H9 (cell line): ENCODE measurements around the gene COLEC12. TPM values are rescaled to one million over a fixed set of nuclear protein-coding genes. Genes with fewer than 3 reads are reported as not detected.

Experiments used
- DNase-seq: peaks from one replicate; pipeline ENCODE4 v3.0.0-alpha.2; 2017
- H2AFZ ChIP-seq: one replicate; pipeline ENCODE4 v1.6.1; 2013; ENCODE audit warnings: mild to moderate bottlenecking, low read length, control low read depth, moderate library complexity
- H2AK5ac ChIP-seq: 2 replicates; pipeline ENCODE4 v1.6.1; 2013; ENCODE audit warnings: low read length, control low read depth, mixed read lengths; ENCODE audit not compliant: insufficient read length
- H2BK120ac ChIP-seq: one replicate; pipeline ENCODE4 v1.6.1; 2013; ENCODE audit warnings: low read depth, mild to moderate bottlenecking, low read length, control low read depth, inconsistent platforms; ENCODE audit not compliant: poor library complexity, severe bottlenecking
- H2BK12ac ChIP-seq: 2 replicates; pipeline ENCODE4 v1.6.1; 2013; ENCODE audit warnings: low read length, control low read depth, mixed read lengths, low read depth; ENCODE audit not compliant: insufficient read length
- H2BK15ac ChIP-seq: 2 replicates; pipeline ENCODE4 v1.6.1; 2013; ENCODE audit warnings: low read depth, low read length, control low read depth
- H2BK20ac ChIP-seq: one replicate; pipeline ENCODE4 v1.6.1; 2013; ENCODE audit warnings: low read depth, mild to moderate bottlenecking, low read length, control low read depth, inconsistent platforms; ENCODE audit not compliant: poor library complexity, severe bottlenecking
- H2BK5ac ChIP-seq: 2 replicates; pipeline ENCODE4 v1.6.1; 2013; ENCODE audit warnings: low read length, control low read depth, mixed read lengths; ENCODE audit not compliant: insufficient read length
- H3K14ac ChIP-seq: 2 replicates; pipeline ENCODE4 v1.6.1; 2013; ENCODE audit warnings: low read length, control low read depth; ENCODE audit not compliant: insufficient read depth
- H3K18ac ChIP-seq: 2 replicates; pipeline ENCODE4 v1.6.1; 2013; ENCODE audit warnings: low read depth, mild to moderate bottlenecking, mixed read lengths, low read length, control low read depth; ENCODE audit not compliant: insufficient read length
- H3K23ac ChIP-seq: 2 replicates; pipeline ENCODE4 v1.6.1; 2013; ENCODE audit warnings: low read length, control low read depth, mixed read lengths, low read depth; ENCODE audit not compliant: insufficient read length
- H3K23me2 ChIP-seq: 2 replicates; pipeline ENCODE4 v1.6.1; 2013; ENCODE audit warnings: low read depth, mild to moderate bottlenecking, mixed read lengths, low read length, control low read depth; ENCODE audit not compliant: insufficient read length, poor library complexity, severe bottlenecking
- H3K27ac ChIP-seq: 2 replicates; pipeline ENCODE4 v1.5.1; 2013; ENCODE audit warnings: low read length, control low read depth, mixed read lengths, low read depth; ENCODE audit not compliant: insufficient read length
- H3K27me3 ChIP-seq: 2 replicates; pipeline ENCODE4 v1.6.1; 2013; ENCODE audit warnings: low read length, control low read depth, inconsistent platforms; ENCODE audit not compliant: insufficient read depth
- H3K4ac ChIP-seq: 2 replicates; pipeline ENCODE4 v1.6.1; 2013; ENCODE audit warnings: low read depth, mild to moderate bottlenecking, control low read depth, inconsistent platforms, low read length, moderate library complexity
- H3K4me1 ChIP-seq: 2 replicates; pipeline ENCODE4 v1.6.1; 2013; ENCODE audit warnings: low read length, control low read depth, inconsistent platforms; ENCODE audit not compliant: insufficient read depth
- H3K4me2 ChIP-seq: 2 replicates; pipeline ENCODE4 v1.6.1; 2013; ENCODE audit warnings: low read length, control low read depth, mixed read lengths; ENCODE audit not compliant: insufficient read length, insufficient read depth
- H3K56ac ChIP-seq: 2 replicates; pipeline ENCODE4 v1.6.1; 2013; ENCODE audit warnings: low read depth, mild to moderate bottlenecking, mixed read lengths, low read length, control low read depth; ENCODE audit not compliant: insufficient read length
- H3K79me1 ChIP-seq: 2 replicates; pipeline ENCODE4 v1.6.1; 2013; ENCODE audit warnings: low read depth, mild to moderate bottlenecking, moderate library complexity, low read length, control low read depth, inconsistent platforms; ENCODE audit not compliant: insufficient read depth, poor library complexity, severe bottlenecking
- H3K79me2 ChIP-seq: 2 replicates; pipeline ENCODE4 v1.6.1; 2013; ENCODE audit warnings: low read length, control low read depth, inconsistent platforms; ENCODE audit not compliant: insufficient read depth
- H3K9ac ChIP-seq: 2 replicates; pipeline ENCODE4 v1.6.1; 2013; ENCODE audit warnings: low read length, control low read depth, mixed read lengths; ENCODE audit not compliant: insufficient read length; ENCODE audit errors: extremely low read depth
- H3K9me3 ChIP-seq: one replicate; pipeline ENCODE4 v1.6.1; 2013; ENCODE audit warnings: low read depth, low read length, inconsistent platforms; ENCODE audit not compliant: control insufficient read depth
- H3T11ph ChIP-seq: one replicate; pipeline ENCODE4 v1.6.1; 2013; ENCODE audit warnings: mild to moderate bottlenecking, low read length, control low read depth, inconsistent platforms
- H4K20me1 ChIP-seq: one replicate; pipeline ENCODE4 v1.6.1; 2013; ENCODE audit not compliant: control insufficient read depth, insufficient read length, insufficient read depth
- H4K5ac ChIP-seq: 2 replicates; pipeline ENCODE4 v1.6.1; 2013; ENCODE audit warnings: low read depth, mild to moderate bottlenecking, mixed read lengths, low read length, control low read depth; ENCODE audit not compliant: insufficient read length
- H4K8ac ChIP-seq: replicated peaks from 2 replicates; pipeline ENCODE4 v1.6.1; 2013; ENCODE audit warnings: low read length, control low read depth, mixed read lengths, low read depth; ENCODE audit not compliant: insufficient read length
- H4K91ac ChIP-seq: 2 replicates; pipeline ENCODE4 v1.6.1; 2013; ENCODE audit warnings: low read depth, mild to moderate bottlenecking, moderate library complexity, mixed read lengths, low read length, control low read depth; ENCODE audit not compliant: insufficient read length
- H3K27ac Mint-ChIP-seq, 3 experiments: 2 replicates in 2 of 3; 3 replicates in 1 of 3; pipeline ENCODE4 v1.8.0; 2020 to 2021; ENCODE audit warnings: mixed read lengths in 3 of 3, mild to moderate bottlenecking in 1 of 3, moderate library complexity in 1 of 3
- H3K27me3 Mint-ChIP-seq: 2 replicates; pipeline ENCODE4 v1.8.0; 2021; ENCODE audit warnings: low read depth, mild to moderate bottlenecking, moderate library complexity, mixed read lengths
- H3K36me3 Mint-ChIP-seq, 3 experiments: 2 replicates in 2 of 3; 3 replicates in 1 of 3; pipeline ENCODE4 v1.8.0; 2020 to 2021; ENCODE audit warnings: low read depth in 3 of 3, mixed read lengths in 3 of 3; ENCODE audit not compliant: insufficient read depth in 1 of 3
- H3K4me1 Mint-ChIP-seq, 2 experiments: 2 replicates each; pipeline ENCODE4 v1.8.0; 2020; ENCODE audit warnings: mixed read lengths in 2 of 2
- H3K4me3 Mint-ChIP-seq, 2 experiments: 2 replicates in 1 of 2; 3 replicates in 1 of 2; pipeline ENCODE4 v1.8.0; 2020 to 2021; ENCODE audit warnings: mild to moderate bottlenecking in 2 of 2, mixed read lengths in 2 of 2, moderate library complexity in 1 of 2
- H3K9me3 Mint-ChIP-seq, 2 experiments: 2 replicates in 1 of 2; 3 replicates in 1 of 2; pipeline ENCODE4 v1.8.0; 2020; ENCODE audit warnings: mild to moderate bottlenecking in 2 of 2, mixed read lengths in 2 of 2, moderate library complexity in 1 of 2
- CTCF ChIP-seq: fragments of 200-600 bp; sonication (generic); conservative IDR thresholded peaks from 3 replicates; pipeline ENCODE4 v1.8.0; 2021; ENCODE audit warnings: antibody characterized with exemption, mild to moderate bottlenecking
- WGBS: extraction: QIAGEN DNeasy Blood & Tissue Kit; methylation state at CpG from one replicate; pipeline ENCODE4 v1.1.7; 2013; ENCODE audit warnings: missing lambda C conversion rate, low lambda C conversion rate, mixed read lengths; ENCODE audit not compliant: insufficient read length; ENCODE audit errors: extremely low coverage; 5-methylcytosine and 5-hydroxymethylcytosine counted together
- total RNA-seq: library from RNA; stranded (reverse); gene quantifications from 2 replicates; pipeline ENCODE4 v1.2.1, GENCODE V29; 2021

The COLEC12 gene
- total RNA-seq, 1 experiment from 2014 or later: 0.70 TPM

GRCh38 chr18:413233-413632 is 87.3 kb downstream of the COLEC12 start:
- WGBS: no CpG with 5 or more reads among the region's 3 CpGs

More at GRCh38 chr18:413233-413632, 87.3 kb downstream of the COLEC12 start:
- no peak overlapping the region for H3K9ac ChIP-seq
- no peak overlapping the region for H2BK120ac ChIP-seq
- H2AFZ ChIP-seq: no peak overlapping the region
- no peaks in the 10 kb centered on the region for H3K79me2 ChIP-seq
- no peak overlapping the region for H2BK12ac ChIP-seq
- no peaks in the 10 kb centered on the region for H3K79me1 ChIP-seq
- Mint-ChIP-seq H3K36me3 (no peaks in the 10 kb centered on the region), H3K4me3 (no peak overlapping the region), H3K4me1 (no peaks in the 10 kb centered on the region; a peak in 2 of 4 replicates), H3K27ac (no peak overlapping the region), H3K27me3 (no peaks in the 10 kb centered on the region), H3K9me3 (no peaks in the 10 kb centered on the region)
- no peaks in the 10 kb centered on the region for H3K4me1 ChIP-seq
- TF ChIP-seq CTCF: no peak
- no peak for DNase-seq
- H4K5ac ChIP-seq: no peak overlapping the region
- no peak overlapping the region for H3K18ac ChIP-seq
- no peak overlapping the region for H2BK15ac ChIP-seq
- no peak overlapping the region for H2BK20ac ChIP-seq
- no peak overlapping the region for H3K4ac ChIP-seq
- no peak overlapping the region for H3K56ac ChIP-seq
- H3K23ac ChIP-seq: no peak overlapping the region
- H3K9me3 ChIP-seq: no peaks in the 10 kb centered on the region
- no peak overlapping the region for H4K91ac ChIP-seq
- no peaks in the 10 kb centered on the region for H3K27me3 ChIP-seq
- no peak overlapping the region for H3T11ph ChIP-seq
- H3K23me2 ChIP-seq: no peaks in the 10 kb centered on the region
- H3K14ac ChIP-seq: no peak overlapping the region
- no peak overlapping the region for H3K4me2 ChIP-seq
- H4K20me1 ChIP-seq: no peaks in the 10 kb centered on the region
- no peak overlapping the region for H2AK5ac ChIP-seq
- H3K27ac ChIP-seq: no peak overlapping the region
- no peak overlapping the region for H4K8ac ChIP-seq
- no peak overlapping the region for H2BK5ac ChIP-seq
